Right renal pelvis (tissue), 4 donors: ENCODE measurements around the gene RBMY1F. TPM values are rescaled to one million over a fixed set of nuclear protein-coding genes. Genes with fewer than 3 reads are reported as not detected.
"Not testable (repeated sequence)": the region's sequence is repeated elsewhere in the genome, so short reads cannot be mapped to it uniquely, and the experiment has no call there.

Source experiments
- DNase-seq, 4 donors: peaks; one replicate each; pipeline ENCODE4 v3.0.0-alpha.2; 2013; ENCODE audit warnings: low read depth in 4 of 4, low spot score in 3 of 4, missing footprints in 1 of 4
- polyA plus RNA-seq, 4 donors: library from polyadenylated mRNA; unstranded; fragments of 120-200 nt; gene quantifications; one replicate each; pipeline ENCODE4 v1.2.1, GENCODE V29; 2013; ENCODE audit not compliant: insufficient read length in 4 of 4

The RBMY1F gene
- not detected for polyA plus RNA-seq

DNA sequence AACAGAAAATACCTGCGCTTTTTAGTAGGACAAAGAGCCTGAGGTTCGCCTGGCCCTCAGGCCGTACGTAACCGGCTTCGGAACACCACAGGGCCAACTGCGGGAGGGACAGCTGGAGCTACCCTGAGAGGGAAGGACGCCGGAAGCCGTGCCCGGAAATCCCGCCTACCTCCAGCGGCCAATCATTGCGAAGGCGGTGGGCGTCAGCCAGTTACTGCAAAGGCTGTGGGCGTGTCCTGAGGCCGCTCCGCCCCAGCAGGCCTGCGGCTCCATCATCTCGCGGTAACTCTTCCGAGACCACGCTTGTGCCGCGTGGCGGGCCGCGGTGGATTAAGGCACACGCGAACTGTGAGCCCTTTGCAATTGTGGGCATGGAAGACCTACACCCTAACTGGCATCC, at the start of gene RBMY1F:
Gene RBMY1F, minus strand, starts transcription at position 101 of the 400 bp plus-strand sequence. CDS start 1,954 bp downstream, outside the sequence.
- not testable (repeated sequence) for DNase-seq

GRCh38 chrY:22151144-22151543, 31.6 kb downstream of the RBMY1F start:
- not testable (repeated sequence) for DNase-seq

DNA sequence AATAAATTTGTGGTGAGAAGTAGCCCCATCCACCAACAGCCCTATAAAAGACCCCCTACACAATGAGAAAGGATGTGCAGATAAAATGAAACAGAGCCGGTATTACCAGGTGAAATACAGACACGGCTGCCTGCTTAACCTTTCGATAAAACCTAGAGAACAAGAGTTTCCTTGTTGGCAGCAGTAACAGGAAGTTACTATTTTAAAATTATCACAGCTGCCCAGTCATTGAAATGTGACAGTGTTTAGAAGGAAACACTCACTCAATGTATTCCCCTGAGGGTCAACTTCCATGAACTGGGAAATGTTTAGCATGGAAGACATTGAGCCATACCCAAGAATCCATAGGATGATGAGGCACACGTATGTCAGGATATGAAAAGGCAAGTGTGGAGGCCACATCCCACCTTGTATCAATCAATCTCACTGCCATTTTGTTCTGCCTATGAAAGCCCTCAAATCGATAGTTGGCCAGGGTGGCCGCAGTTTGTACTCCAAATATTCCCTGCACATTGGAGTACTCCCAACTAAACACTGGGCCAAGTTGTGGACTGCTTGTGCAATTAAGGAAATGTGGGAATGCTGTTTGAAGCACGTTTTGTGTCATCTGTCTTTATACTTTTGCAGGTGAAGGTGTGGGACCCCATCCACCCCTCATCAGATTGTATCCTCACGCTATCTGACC, 41.6 kb downstream of the RBMY1F start:
- DNase-seq: not testable (repeated sequence)

GRCh38 chrY:22134719-22135118, 48.0 kb downstream of the RBMY1F start:
- DNase-seq: not testable (repeated sequence)

GRCh38 chrY:22130494-22130893, 52.2 kb downstream of the RBMY1F start:
- not testable (repeated sequence) for DNase-seq

Other genes starting within 250 kb of the RBMY1F start
- gene RBMY1J, start 220.5 kb upstream of the RBMY1F start, polyA plus RNA-seq: not detected